ENCODE measurements around the gene MAP7D1. TPM values are rescaled to one million over a fixed set of nuclear protein-coding genes. Genes with fewer than 3 reads are reported as not detected.

Gene MAP7D1
- total RNA-seq, 1 donor from 2014 or later: 93.8 TPM

DNA sequence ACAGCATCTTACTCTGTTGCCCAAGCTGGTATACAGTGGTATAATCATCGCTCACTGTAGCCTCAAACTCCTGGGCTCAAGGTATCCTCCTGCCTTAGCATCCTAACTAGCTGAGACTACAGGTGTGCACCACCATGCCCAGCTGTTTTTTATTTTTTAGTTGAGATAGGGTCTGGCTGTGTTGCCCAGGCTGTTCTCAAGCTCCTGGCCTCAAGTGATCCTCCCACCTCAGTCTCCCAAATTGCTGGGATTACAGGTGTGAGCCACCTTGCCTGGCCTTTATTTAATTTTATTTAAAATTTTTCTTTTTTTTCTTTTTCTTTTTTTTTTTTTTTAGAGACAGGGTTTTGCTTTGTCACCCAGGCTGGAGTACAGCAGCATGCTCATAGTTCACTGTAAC lies 9.2 kb downstream of the MAP7D1 start:
- Histone ChIP-seq H3K27me3 (no peaks in the 10 kb centered on the region), H3K27ac (no peak overlapping the region), H3K36me3 (no peaks in the 10 kb centered on the region), H3K4me1 (peaks cover 55% of the 10 kb centered on the region), H3K9me3 (no peaks in the 10 kb centered on the region), H3K4me3 (no peak overlapping the region)
- DNase-seq (ENCODE audit: extremely low spot score in 2 of 2): no peak
- intact Hi-C loops (cut with DNase I): no loop called here
- TF ChIP-seq POLR2A (IDR thresholded peaks at IDR 0.05) (no peak), POLR2AphosphoS5 (IDR thresholded peaks at IDR 0.05; ENCODE audit: insufficient read depth in 1 of 2, low read depth in 1 of 2) (no peak)
- TF ChIP-seq, protein P1, sequence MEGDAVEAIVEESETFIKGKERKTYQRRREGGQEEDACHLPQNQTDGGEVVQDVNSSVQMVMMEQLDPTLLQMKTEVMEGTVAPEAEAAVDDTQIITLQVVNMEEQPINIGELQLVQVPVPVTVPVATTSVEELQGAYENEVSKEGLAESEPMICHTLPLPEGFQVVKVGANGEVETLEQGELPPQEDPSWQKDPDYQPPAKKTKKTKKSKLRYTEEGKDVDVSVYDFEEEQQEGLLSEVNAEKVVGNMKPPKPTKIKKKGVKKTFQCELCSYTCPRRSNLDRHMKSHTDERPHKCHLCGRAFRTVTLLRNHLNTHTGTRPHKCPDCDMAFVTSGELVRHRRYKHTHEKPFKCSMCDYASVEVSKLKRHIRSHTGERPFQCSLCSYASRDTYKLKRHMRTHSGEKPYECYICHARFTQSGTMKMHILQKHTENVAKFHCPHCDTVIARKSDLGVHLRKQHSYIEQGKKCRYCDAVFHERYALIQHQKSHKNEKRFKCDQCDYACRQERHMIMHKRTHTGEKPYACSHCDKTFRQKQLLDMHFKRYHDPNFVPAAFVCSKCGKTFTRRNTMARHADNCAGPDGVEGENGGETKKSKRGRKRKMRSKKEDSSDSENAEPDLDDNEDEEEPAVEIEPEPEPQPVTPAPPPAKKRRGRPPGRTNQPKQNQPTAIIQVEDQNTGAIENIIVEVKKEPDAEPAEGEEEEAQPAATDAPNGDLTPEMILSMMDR (IDR thresholded peaks at IDR 0.05): no peak

DNA sequence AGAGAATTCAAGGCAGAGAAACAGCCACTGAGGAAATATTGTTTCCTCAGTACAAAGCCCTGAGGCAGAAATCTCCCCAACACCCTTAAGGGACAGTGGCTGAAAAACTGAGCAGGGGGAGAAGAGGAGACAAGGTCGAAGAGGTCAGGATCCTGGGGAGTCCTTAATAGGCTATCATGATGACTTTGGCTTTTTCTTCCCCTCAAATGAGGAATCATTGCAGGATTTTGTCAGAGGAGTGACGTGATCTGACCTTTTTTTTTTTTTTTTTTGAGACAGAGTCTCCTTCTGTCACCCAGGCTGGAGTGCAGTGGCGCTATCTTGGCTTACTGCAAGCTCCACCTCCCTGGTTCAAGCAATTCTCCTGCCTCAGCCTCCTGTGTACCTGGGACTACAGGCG lies 10.2 kb downstream of the MAP7D1 start:
- H3K4me1 ChIP-seq: peaks cover 49% of the 10 kb centered on the region
- TF ChIP-seq POLR2A (IDR thresholded peaks at IDR 0.05) (no peak), POLR2AphosphoS5 (IDR thresholded peaks at IDR 0.05; ENCODE audit: insufficient read depth in 1 of 2, low read depth in 1 of 2) (no peak)
- TF ChIP-seq, protein P1 (IDR thresholded peaks at IDR 0.05): no peak
- H3K9me3 ChIP-seq: no peaks in the 10 kb centered on the region
- peaks cover 0 to 5% of the 10 kb centered on the region in 2 donors for H3K36me3 ChIP-seq
- H3K4me3 ChIP-seq: no peak overlapping the region
- no peak overlapping the region for H3K27ac ChIP-seq
- intact Hi-C loops (cut with DNase I): no loop called here
- no peaks in the 10 kb centered on the region for H3K27me3 ChIP-seq
- no peak for DNase-seq (ENCODE audit: extremely low spot score in 2 of 2)

DNA sequence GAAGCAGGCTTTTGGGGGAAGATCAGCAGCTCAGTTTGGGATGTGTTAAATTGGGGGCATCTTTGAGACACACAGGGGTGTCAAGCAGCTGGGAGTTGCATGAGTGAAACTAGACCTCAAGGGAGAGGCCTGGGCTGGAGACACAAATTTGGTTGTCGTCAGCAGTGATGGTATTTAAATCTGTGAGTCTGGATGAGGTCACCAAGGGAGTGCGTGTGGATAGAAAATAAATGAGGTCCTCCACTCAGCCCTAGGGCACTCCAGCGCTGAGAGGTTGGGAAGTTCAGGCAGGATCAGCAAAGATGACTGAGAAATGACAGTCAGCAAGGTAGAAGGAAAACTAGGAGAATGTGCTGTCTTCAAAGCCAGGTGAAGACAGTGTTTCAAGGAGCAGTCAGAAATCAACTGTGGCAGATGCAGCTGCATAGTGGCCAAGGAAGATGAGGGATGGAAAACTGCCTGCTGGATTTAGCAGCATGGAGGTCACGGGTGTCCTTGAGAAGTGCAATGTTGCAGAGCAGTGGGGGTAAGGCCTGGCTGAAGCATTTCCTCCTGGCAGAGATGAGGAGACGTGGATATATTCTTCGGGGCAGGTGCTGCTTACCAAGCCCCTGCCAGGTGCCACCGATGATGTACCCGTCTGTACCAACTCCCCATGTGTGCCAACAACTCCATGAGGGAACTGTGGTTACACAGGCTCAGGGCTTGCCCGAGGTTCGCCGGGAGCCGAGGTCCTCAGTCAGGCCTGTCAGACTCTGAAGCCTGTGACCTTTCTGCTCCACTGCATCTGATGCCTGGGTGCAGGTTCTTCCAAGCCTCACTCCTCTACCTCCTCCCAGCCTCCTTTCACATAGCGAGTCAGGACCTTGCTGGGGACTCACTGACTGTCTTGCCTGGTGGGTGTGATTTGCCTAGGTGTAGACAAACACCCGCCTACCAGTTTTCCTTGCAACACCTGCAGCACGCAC lies 11.3 kb downstream of the MAP7D1 start:
- H3K9me3 ChIP-seq: no peaks in the 10 kb centered on the region
- DNase-seq (ENCODE audit: extremely low spot score in 2 of 2): no peak
- intact Hi-C loops (cut with DNase I): no loop called here
- H3K4me3 ChIP-seq: no peak overlapping the region
- H3K27ac ChIP-seq: no peak overlapping the region
- peaks cover 0 to 14% of the 10 kb centered on the region in 2 donors for H3K36me3 ChIP-seq
- TF ChIP-seq, protein P1 (IDR thresholded peaks at IDR 0.05): no peak
- H3K4me1 ChIP-seq: peaks cover 41% of the 10 kb centered on the region
- no peaks in the 10 kb centered on the region for H3K27me3 ChIP-seq

DNA sequence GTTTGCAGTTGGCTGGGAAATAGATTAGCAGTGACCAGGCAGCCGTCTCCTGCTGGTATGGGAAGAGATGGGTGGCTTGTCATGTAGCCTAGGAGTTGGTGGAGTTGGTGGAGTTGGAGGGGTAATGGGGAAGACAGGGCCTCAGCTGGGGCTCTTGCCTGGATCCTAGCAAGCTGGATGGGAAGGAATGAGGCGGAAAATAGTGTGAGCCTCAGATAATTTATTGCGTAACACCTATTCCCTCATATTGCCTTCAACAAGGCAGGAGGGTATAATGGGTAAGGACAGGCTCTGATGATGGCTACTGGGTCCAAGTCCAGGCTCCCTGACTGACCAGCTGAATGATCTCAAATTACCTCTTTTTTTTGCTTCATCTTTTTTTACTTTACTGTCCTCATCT lies 12.6 kb downstream of the MAP7D1 start:
- Histone ChIP-seq H3K4me3 (no peak overlapping the region), H3K4me1 (peaks cover 29% of the 10 kb centered on the region), H3K36me3 (peaks cover 0 to 27% of the 10 kb centered on the region in 2 donors), H3K9me3 (no peaks in the 10 kb centered on the region), H3K27me3 (no peaks in the 10 kb centered on the region), H3K27ac (no peak overlapping the region)
- TF ChIP-seq POLR2A (IDR thresholded peaks at IDR 0.05): no peak
- no peak for TF ChIP-seq POLR2AphosphoS5 (IDR thresholded peaks at IDR 0.05; ENCODE audit: insufficient read depth in 1 of 2, low read depth in 1 of 2)
- TF ChIP-seq, protein P1 (IDR thresholded peaks at IDR 0.05): no peak
- DNase-seq (ENCODE audit: extremely low spot score in 2 of 2): no peak
- intact Hi-C loops (cut with DNase I): no loop called here
